ENCODE results near the gene KHDRBS1. TPM values are rescaled to one million over a fixed set of nuclear protein-coding genes. Genes with fewer than 3 reads are reported as not detected.

The KHDRBS1 gene
- total and polyA plus RNA-seq, 9 of the 15 experiments (the other 6 are each of a cell fraction or from before 2014, with no cell fraction given) = 48.4 to 257 (median 114) TPM

GRCh38 chr1:32013386-32014198, at the start of gene KHDRBS1 (continued):
- peak; percentile 65 for TF ChIP-seq ETV1 (tag; conservative IDR thresholded peaks at IDR 0.05; ENCODE audit: low read depth)
- no peak for TF ChIP-seq RBM15 (IDR thresholded peaks at IDR 0.05; ENCODE audit: insufficient read depth, low read length)
- peak; percentile 84 for TF ChIP-seq U2AF1 (optimal IDR thresholded peaks at IDR 0.05; ENCODE audit: low read depth, low read length)
- no peak for TF ChIP-seq ZKSCAN3 (CRISPR knock-in tag; IDR thresholded peaks at IDR 0.05)
- peak; percentile 90 for TF ChIP-seq E2F1 (CRISPR knock-in tag; IDR thresholded peaks at IDR 0.05)
- TF ChIP-seq RBM14 (IDR thresholded peaks at IDR 0.05; ENCODE audit: borderline replicate concordance, insufficient read depth, low read depth, low read length) = no peak
- peak; percentile 60 for TF ChIP-seq TAF9B (IDR thresholded peaks at IDR 0.05; ENCODE audit: partially characterized antibody)
- TF ChIP-seq SAFB (IDR thresholded peaks at IDR 0.05; ENCODE audit: borderline replicate concordance, low read depth, low read length) = peak; percentile 95
- TF ChIP-seq ZNF766 (CRISPR knock-in tag; conservative IDR thresholded peaks at IDR 0.05) = peak; percentile 95
- TF ChIP-seq EHMT2 (IDR thresholded peaks at IDR 0.05) = no peak
- TF ChIP-seq CHD1 (IDR thresholded peaks at IDR 0.05; ENCODE audit: low read length) = peak; percentile 93
- TF ChIP-seq CXXC5 (CRISPR knock-in tag; IDR thresholded peaks at IDR 0.05) = peak; percentile 93
- TF ChIP-seq PML (IDR thresholded peaks at IDR 0.05; ENCODE audit: low read length) = peak; percentile 33; the same call in 1 of the 2 replicates
- TF ChIP-seq SLC30A9 (CRISPR knock-in tag; IDR thresholded peaks at IDR 0.05) = no peak
- TF ChIP-seq THAP12 (CRISPR knock-in tag; IDR thresholded peaks at IDR 0.05) = 0 out of 2 replicates have a peak, but pooled peaks have one; percentile 30
- TF ChIP-seq VEZF1 (CRISPR knock-in tag; IDR thresholded peaks at IDR 0.05) = peak; percentile 92
- TF ChIP-seq NR2C1 (IDR thresholded peaks at IDR 0.05) = 0 out of 2 replicates have a peak, but pooled peaks have one; percentile 48
- TF ChIP-seq NR2C1 (tag; IDR thresholded peaks at IDR 0.05) = no peak
- TF ChIP-seq TEAD4 (IDR thresholded peaks at IDR 0.05; ENCODE audit: low read length) = peak; percentile 61; the same call in 1 of the 2 replicates
- 0 out of 2 replicates have a peak, but pooled peaks have one; percentile 22 for TF ChIP-seq TEAD4 (CRISPR knock-in tag; IDR thresholded peaks at IDR 0.05; ENCODE audit: borderline replicate concordance)
- peak; percentile 41 for TF ChIP-seq SAP30 (IDR thresholded peaks at IDR 0.05; ENCODE audit: borderline replicate concordance, insufficient read depth, low read depth, low read length, poor library complexity, severe bottlenecking)
- TF ChIP-seq TFAP4 (CRISPR knock-in tag; IDR thresholded peaks at IDR 0.05; ENCODE audit: borderline replicate concordance) = peak; percentile 84

Measured in K562 (cell line).